SK-N-SH (cell line): ENCODE data around the gene HDAC7. TPM values are rescaled to one million over a fixed set of nuclear protein-coding genes. Genes with fewer than 3 reads are reported as not detected.

Experiments
- CHD2 ChIP-seq: fragments of 150-350 bp; IDR thresholded peaks from 2 replicates; pipeline ENCODE4 v1.6.1; 2018; ENCODE audit warnings: low read length; ENCODE audit not compliant: partially characterized antibody
- ELF1 ChIP-seq: IDR thresholded peaks from 2 replicates; pipeline ENCODE4 v1.4.0; 2012
- EP300 ChIP-seq, 2 experiments: IDR thresholded peaks; 2 replicates each; pipeline versions ENCODE4 v1.4.0 to v1.6.1; 2012; ENCODE audit warnings: borderline replicate concordance in 1 of 2, low read depth in 1 of 2, low read length in 1 of 2
- EZH2phosphoT487 ChIP-seq: fragments of 200-600 bp; sonication (generic); IDR thresholded peaks from 2 replicates; pipeline ENCODE4 v1.6.1; 2017; ENCODE audit warnings: low read depth, mixed run types, mild to moderate bottlenecking, antibody characterized with exemption, moderate library complexity, borderline replicate concordance
- JUND ChIP-seq: IDR thresholded peaks from 2 replicates; pipeline ENCODE4 v1.4.0; 2012
- MEF2A ChIP-seq: IDR thresholded peaks from 2 replicates; pipeline ENCODE4 v1.4.0; 2012; ENCODE audit warnings: low read depth, borderline replicate concordance
- MXI1 ChIP-seq: IDR thresholded peaks from 2 replicates; pipeline ENCODE4 v1.6.1; 2012; ENCODE audit warnings: mild to moderate bottlenecking, low read depth, low read length, improper control_type of control experiment
- RCOR1 ChIP-seq: fragments of 150-350 bp; IDR thresholded peaks from 2 replicates; pipeline ENCODE4 v1.6.1; 2017; ENCODE audit warnings: antibody characterized with exemption, low read length
- REST ChIP-seq: IDR thresholded peaks from 2 replicates; pipeline ENCODE4 v1.6.1; 2012; ENCODE audit warnings: mild to moderate bottlenecking, low read depth, low read length, moderate library complexity
- RFX5 ChIP-seq: IDR thresholded peaks from 2 replicates; pipeline ENCODE4 v1.6.1; 2012; ENCODE audit warnings: mild to moderate bottlenecking, improper control_type of control experiment, low read length
- TCF12 ChIP-seq: IDR thresholded peaks from 2 replicates; pipeline ENCODE4 v1.4.0; 2012
- YY1 ChIP-seq: IDR thresholded peaks from 2 replicates; pipeline ENCODE4 v1.4.0; 2012; ENCODE audit warnings: low read depth, mild to moderate bottlenecking
- polyA plus RNA-seq, 3 experiments: library from polyadenylated mRNA; depleted of rRNA; stranded (reverse); fragments of >200 nt; gene quantifications; 2 replicates each; pipeline ENCODE4 v1.2.3, GENCODE V29; 2012
- TF ChIP-seq, protein P1 (sequence below): fragments of 200-600 bp; sonication (generic); IDR thresholded peaks from 2 replicates; pipeline ENCODE4 v1.6.1; 2017; ENCODE audit warnings: antibody characterized with exemption, mild to moderate bottlenecking, moderate library complexity
- TF ChIP-seq, protein P2 (sequence below): IDR thresholded peaks from 2 replicates; pipeline ENCODE4 v1.4.0; 2012; ENCODE audit warnings: low read depth, borderline replicate concordance
- TF ChIP-seq, protein P3 (sequence below): fragments of 150-350 bp; IDR thresholded peaks from 2 replicates; pipeline ENCODE4 v1.6.1; 2016; ENCODE audit warnings: mild to moderate bottlenecking, low read depth, low read length
- TF ChIP-seq, protein P4 (sequence below): IDR thresholded peaks from 2 replicates; pipeline ENCODE4 v1.4.0; 2012; ENCODE audit warnings: low read depth, borderline replicate concordance

The HDAC7 gene
- polyA plus RNA-seq, 1 of the 3 experiments (the other 2 are of a cell fraction) = 51.0 TPM

DNA sequence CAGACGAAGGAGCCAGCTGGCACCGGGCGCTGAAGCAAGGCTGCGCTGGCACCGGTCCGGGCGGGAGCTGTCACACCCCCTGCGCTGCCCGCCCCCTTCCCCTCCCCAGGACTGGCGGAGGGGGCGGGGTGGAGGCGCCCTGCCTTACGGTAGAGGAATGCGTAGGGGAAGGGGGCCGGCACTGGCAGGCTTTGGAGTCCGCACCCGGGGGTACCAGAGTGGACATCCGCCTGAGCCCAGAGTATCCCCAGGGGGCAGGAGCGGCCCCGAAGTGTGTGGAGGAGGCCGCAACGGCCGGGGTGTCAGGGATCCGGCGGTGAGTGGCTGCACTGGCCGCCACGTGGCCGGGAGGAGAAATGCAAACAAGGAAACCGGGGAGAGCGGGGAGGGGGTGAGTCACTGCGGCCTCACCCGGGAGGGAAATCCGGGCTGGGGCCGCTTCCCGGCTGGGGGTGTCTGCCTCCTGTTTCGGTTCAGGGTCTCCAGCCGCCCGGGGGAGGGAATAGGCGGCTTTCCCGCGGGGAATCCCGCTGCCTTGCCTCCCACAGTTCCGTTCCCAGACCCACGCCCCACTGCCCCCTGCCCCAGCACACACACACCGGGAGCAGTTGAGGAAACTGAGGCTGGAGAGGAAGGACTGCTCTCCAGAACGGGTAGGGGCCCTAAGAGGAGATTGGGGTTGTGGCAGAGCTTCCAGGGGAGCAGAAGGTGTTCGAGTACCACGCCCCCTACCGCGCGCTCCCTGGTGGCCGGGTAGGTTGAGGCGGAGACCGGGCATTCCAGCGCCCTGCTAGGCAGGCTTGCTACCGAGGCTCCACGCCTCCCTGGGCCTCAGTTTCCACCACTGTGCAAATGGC is 60.6 kb downstream of the HDAC7 start, which contains the start of gene RAPGEF3 (continued):
- TF ChIP-seq YY1 (no peak), RCOR1 (no peak), CHD2 (peak; percentile 16), TCF12 (0 out of 2 replicates have a peak, but pooled peaks have one; percentile 19), EZH2phosphoT487 (no peak), RFX5 (no peak), EP300 (IDR thresholded peaks at IDR 0.05; ENCODE audit: borderline replicate concordance in 1 of 2, low read depth in 1 of 2, low read length in 1 of 2) (peak in 1 of 2 experiments; percentile 45; a peak in 1 of 4 replicates), MXI1 (peak; percentile 91), JUND (no peak; the same call in 1 of the 2 replicates), ELF1 (no peak; the same call in 1 of the 2 replicates), REST (no peak), MEF2A (no peak)
- TF ChIP-seq, protein P1, sequence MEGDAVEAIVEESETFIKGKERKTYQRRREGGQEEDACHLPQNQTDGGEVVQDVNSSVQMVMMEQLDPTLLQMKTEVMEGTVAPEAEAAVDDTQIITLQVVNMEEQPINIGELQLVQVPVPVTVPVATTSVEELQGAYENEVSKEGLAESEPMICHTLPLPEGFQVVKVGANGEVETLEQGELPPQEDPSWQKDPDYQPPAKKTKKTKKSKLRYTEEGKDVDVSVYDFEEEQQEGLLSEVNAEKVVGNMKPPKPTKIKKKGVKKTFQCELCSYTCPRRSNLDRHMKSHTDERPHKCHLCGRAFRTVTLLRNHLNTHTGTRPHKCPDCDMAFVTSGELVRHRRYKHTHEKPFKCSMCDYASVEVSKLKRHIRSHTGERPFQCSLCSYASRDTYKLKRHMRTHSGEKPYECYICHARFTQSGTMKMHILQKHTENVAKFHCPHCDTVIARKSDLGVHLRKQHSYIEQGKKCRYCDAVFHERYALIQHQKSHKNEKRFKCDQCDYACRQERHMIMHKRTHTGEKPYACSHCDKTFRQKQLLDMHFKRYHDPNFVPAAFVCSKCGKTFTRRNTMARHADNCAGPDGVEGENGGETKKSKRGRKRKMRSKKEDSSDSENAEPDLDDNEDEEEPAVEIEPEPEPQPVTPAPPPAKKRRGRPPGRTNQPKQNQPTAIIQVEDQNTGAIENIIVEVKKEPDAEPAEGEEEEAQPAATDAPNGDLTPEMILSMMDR = peak; percentile 58
- TF ChIP-seq, protein P2, sequence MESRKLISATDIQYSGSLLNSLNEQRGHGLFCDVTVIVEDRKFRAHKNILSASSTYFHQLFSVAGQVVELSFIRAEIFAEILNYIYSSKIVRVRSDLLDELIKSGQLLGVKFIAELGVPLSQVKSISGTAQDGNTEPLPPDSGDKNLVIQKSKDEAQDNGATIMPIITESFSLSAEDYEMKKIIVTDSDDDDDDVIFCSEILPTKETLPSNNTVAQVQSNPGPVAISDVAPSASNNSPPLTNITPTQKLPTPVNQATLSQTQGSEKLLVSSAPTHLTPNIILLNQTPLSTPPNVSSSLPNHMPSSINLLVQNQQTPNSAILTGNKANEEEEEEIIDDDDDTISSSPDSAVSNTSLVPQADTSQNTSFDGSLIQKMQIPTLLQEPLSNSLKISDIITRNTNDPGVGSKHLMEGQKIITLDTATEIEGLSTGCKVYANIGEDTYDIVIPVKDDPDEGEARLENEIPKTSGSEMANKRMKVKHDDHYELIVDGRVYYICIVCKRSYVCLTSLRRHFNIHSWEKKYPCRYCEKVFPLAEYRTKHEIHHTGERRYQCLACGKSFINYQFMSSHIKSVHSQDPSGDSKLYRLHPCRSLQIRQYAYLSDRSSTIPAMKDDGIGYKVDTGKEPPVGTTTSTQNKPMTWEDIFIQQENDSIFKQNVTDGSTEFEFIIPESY = no peak
- TF ChIP-seq, protein P3, sequence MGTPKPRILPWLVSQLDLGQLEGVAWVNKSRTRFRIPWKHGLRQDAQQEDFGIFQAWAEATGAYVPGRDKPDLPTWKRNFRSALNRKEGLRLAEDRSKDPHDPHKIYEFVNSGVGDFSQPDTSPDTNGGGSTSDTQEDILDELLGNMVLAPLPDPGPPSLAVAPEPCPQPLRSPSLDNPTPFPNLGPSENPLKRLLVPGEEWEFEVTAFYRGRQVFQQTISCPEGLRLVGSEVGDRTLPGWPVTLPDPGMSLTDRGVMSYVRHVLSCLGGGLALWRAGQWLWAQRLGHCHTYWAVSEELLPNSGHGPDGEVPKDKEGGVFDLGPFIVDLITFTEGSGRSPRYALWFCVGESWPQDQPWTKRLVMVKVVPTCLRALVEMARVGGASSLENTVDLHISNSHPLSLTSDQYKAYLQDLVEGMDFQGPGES = no peak
- TF ChIP-seq, protein P4, sequence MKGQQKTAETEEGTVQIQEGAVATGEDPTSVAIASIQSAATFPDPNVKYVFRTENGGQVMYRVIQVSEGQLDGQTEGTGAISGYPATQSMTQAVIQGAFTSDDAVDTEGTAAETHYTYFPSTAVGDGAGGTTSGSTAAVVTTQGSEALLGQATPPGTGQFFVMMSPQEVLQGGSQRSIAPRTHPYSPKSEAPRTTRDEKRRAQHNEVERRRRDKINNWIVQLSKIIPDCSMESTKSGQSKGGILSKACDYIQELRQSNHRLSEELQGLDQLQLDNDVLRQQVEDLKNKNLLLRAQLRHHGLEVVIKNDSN = peak; percentile 81
